Aorta (tissue), 5 donors: ENCODE measurements around the gene RTP5. TPM values are rescaled to one million over a fixed set of nuclear protein-coding genes. Genes with fewer than 3 reads are reported as not detected.
"Not testable (repeated sequence)": the region's sequence is repeated elsewhere in the genome, so short reads cannot be mapped to it uniquely, and the experiment has no call there.

Experiments used
- ATAC-seq: fragments of 200-7000 bp; cut with Tn5 transposase; one replicate; pipeline ENCODE4 v1.9.1; 2022; ENCODE audit warnings: moderate library complexity; ENCODE audit not compliant: low FRiP score
- DNase-seq, 2 donors: peaks; one replicate each; pipeline ENCODE4 v3.0.0-alpha.2; 2020
- H3K27ac ChIP-seq, 2 donors: one replicate each; pipeline ENCODE4 v1.5.1; 2013; ENCODE audit warnings: low read length in 2 of 2, mild to moderate bottlenecking in 2 of 2, moderate library complexity in 2 of 2, control low read depth in 1 of 2, inconsistent platforms in 1 of 2, low read depth in 1 of 2
- H3K27me3 ChIP-seq, 2 donors: one replicate each; pipeline ENCODE4 v1.6.1; 2013; ENCODE audit warnings: control low read depth in 1 of 2, low read length in 1 of 2, mild to moderate bottlenecking in 1 of 2, moderate library complexity in 1 of 2; ENCODE audit not compliant: insufficient read depth in 2 of 2, control insufficient read depth in 1 of 2
- H3K36me3 ChIP-seq, 2 donors: one replicate each; pipeline ENCODE4 v1.6.1; 2013; ENCODE audit warnings: control low read depth in 1 of 2, low read length in 1 of 2, mild to moderate bottlenecking in 1 of 2; ENCODE audit not compliant: insufficient read depth in 2 of 2, control insufficient read depth in 1 of 2
- H3K4me1 ChIP-seq, 2 donors: one replicate each; pipeline ENCODE4 v1.6.1; 2013; ENCODE audit warnings: low read length in 2 of 2, control low read depth in 1 of 2, mild to moderate bottlenecking in 1 of 2, moderate library complexity in 1 of 2; ENCODE audit not compliant: insufficient read depth in 2 of 2, control insufficient read depth in 1 of 2
- H3K4me3 ChIP-seq, 2 donors: one replicate each; pipeline ENCODE4 v1.5.1; 2013; ENCODE audit warnings: low read length in 2 of 2, control low read depth in 1 of 2, mild to moderate bottlenecking in 1 of 2
- H3K9me3 ChIP-seq: one replicate; pipeline ENCODE4 v1.6.1; 2013; ENCODE audit warnings: mild to moderate bottlenecking, low read length; ENCODE audit not compliant: control insufficient read depth
- WGBS, 2 donors: extraction: QIAGEN DNeasy Blood & Tissue Kit; methylation state at CpG; one replicate each; pipeline ENCODE4 v1.1.7; 2013; 5-methylcytosine and 5-hydroxymethylcytosine counted together
- intact Hi-C, 2 donors: fragments of 100-400 bp; cut with DNase I; formaldehyde crosslinking; loops; one replicate each; pipeline versions ENCODE4 v1.14.2 to v1.15.0; 2022
- polyA plus RNA-seq, 2 donors: library from polyadenylated mRNA; stranded (reverse); fragments of 200-250 nt; gene quantifications; one replicate each; pipeline ENCODE4 v1.2.3, GENCODE V29; 2013
- total RNA-seq, 2 donors: library from RNA; stranded (reverse); fragmentation: NEBNext Ultra II Directional; extraction: Animal tissue kit (Norgen Biotek cat#: 25700); gene quantifications; one replicate each; pipeline ENCODE4 v1.2.1, GENCODE V29; 2021
- donor health status: healthy with polysubstance abuse.
- donor health status: Bipolar disorder and iron deficiency.
- donor health status: DM: no; HTN: no; CAD: no.
- donor health status: DM: no; HTN: no; CAD: no.
- donor health status: DM: yes; HTN: yes; CAD: no.

Gene RTP5
- total and polyA plus RNA-seq, 4 donors: not detected

DNA sequence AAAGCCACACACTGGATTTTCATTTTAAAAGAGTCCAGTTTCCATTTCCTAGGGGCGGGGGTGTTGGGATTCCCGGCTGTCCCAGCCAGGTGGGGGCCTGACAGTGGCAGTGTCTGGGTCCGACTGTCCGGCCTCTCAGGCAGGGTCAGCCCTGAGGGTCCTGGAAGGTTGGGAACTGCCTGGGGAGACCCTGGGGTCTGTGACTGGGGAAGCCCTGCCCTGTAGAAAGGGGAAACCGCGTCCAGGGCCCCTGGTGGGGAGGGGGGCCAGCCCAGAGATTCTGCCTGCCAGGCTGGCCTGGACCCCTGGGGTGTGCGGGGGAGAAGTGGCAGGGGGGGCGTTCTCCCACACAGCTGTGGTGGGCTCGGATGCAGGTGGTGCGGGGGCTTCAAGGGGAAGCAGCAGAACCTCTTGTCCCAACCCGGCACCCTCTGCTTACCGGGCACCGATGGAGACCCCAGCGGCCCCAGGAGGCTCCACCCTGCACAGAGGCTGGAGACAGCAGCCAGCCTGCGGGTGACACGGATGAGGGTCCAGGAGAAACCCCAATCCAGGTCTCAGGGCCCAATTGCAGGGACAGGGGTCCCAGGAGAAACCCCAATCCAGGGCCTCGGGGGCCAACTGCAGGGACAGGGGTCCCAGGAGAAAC lies 4.9 kb downstream of the RTP5 start:
- WGBS, 2 donors: 95 to 97% methylated on average over 14 to 17 of the region's 17 CpGs
- Histone ChIP-seq H3K4me3 (no peak overlapping the region), H3K36me3 (no peaks in the 10 kb centered on the region), H3K9me3 (no peaks in the 10 kb centered on the region), H3K4me1 (no peaks in the 10 kb centered on the region), H3K27me3 (no peaks in the 10 kb centered on the region), H3K27ac (no peak overlapping the region)
- DNase-seq: no peak
- intact Hi-C loops: loop anchor here (10.0 kb wide), 2 partner anchors 140 to 150 kb away; partner anchors contain the start of gene D2HGDH (in 1 of the 2)
- ATAC-seq: no peak

DNA sequence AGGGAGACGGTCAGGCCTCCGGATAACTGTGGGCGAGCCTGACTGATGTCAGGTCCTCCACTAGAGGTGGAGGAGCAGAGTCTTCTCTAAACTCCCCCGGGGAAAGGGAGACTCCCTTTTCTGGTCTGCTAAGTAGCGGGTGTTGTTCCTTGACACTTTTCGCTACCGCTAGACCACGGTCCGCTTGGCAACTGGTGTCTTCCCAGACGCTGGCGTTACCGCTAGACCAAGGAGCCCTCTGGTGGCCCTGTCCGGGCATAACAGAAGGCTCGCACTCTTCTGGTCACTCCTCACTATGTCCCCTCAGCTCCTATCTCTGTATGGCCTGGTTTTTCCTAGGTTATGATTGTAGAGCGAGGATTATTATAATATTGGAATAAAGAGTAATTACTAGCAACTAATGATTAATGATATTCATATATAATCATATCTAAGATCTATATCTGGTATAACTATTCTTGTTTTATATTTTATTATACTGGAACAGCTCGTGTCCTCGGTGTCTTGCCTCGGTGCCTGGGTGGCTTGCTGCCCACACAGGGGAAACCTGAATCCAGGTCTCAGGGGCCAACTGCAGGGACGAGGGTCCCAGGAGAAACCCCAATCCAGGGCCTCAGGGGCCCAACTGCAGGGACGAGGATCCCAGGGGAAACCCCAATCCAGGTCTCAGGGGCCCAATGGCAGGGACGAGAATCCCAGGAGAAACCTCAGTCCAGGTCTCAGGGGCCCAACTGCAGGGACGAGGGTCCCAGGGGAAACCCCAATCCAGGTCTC lies 6.4 kb downstream of the RTP5 start:
- not testable (repeated sequence) for H3K27me3 ChIP-seq, H3K9me3 ChIP-seq, ATAC-seq, H3K4me3 ChIP-seq, H3K36me3 ChIP-seq, DNase-seq, H3K27ac ChIP-seq, H3K4me1 ChIP-seq
- WGBS, 2 donors: 59 to 64% methylated on average over 19 to 21 of the region's 22 CpGs
- intact Hi-C loops: loop anchor here (10.0 kb wide), 2 partner anchors 141 to 151 kb away; partner anchors contain the start of gene D2HGDH (in 1 of the 2)

DNA sequence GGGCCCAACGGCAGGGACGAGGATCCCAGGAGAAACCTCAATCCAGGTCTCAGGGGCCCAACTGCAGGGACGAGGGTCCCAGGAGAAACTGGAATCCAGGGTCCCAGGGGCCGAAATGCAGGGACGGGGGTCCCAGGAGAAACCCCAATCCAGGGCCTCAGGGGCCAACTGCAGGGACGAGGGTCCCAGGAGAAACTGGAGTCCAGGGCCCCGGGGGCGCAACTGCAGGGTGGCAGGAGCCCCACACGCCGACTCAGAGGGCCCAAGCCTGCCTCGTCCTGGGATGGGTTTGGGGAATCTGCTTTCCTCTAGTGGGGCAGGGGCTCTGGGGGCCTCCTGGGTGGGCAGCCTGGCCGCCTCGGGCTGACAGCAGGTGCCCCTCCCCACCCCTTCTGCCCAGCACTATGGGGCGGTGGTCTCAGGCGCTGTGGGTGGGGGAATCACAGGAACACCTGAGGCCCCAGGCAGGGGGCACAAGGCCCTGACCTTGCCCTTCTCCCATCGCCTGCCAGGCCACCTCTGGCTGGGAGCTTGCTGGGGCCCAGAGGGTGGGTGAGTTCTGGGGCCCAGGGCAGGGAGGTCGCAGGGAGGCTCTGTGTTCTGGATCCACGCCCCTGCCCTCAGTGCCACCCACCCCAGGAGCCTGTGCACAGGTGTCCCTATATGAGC lies 7.1 kb downstream of the RTP5 start:
- Histone ChIP-seq H3K4me3 (no peak overlapping the region), H3K27ac (no peak overlapping the region), H3K36me3 (no peaks in the 10 kb centered on the region), H3K9me3 (no peaks in the 10 kb centered on the region), H3K4me1 (no peaks in the 10 kb centered on the region), H3K27me3 (no peaks in the 10 kb centered on the region)
- ATAC-seq: no peak
- WGBS, 2 donors: 86 to 88% methylated on average over 16 to 18 of the region's 18 CpGs
- no peak for DNase-seq
- intact Hi-C loops: loop anchor here (10.0 kb wide), 2 partner anchors 142 to 152 kb away; partner anchors contain the start of gene D2HGDH (in 1 of the 2)

DNA sequence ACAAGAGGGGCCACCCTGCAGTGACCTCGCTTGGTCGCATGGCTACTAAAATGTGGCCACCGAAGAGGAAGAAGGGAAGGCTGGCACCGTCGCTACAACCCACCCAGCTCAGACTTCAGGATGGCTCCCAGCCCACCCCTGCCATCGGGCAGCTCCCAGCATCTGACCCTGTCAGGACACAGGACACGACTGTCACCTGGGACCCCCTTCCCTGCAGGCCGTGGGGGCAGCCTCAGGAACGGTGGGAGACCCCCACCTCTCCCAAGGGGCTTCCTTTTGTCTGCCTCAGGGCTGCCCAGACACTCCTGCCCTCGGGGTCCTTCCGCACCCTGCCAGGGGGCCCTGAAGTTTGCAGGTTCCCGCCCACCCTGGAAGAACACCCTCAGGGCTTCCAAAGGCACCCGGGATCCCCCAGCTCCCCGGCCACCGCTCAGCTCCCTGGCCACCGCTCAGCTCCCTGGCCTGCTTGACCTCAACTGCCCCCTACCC lies 7.7 kb downstream of the RTP5 start:
- no peaks in the 10 kb centered on the region for H3K9me3 ChIP-seq
- WGBS, 2 donors: 75 to 78% methylated on average over 11 to 16 of the region's 16 CpGs
- DNase-seq (no peak), ATAC-seq (no peak)
- H3K4me3 ChIP-seq: no peak overlapping the region
- intact Hi-C loops: loop anchor here (10.0 kb wide), 2 partner anchors 142 to 152 kb away; partner anchors contain the start of gene D2HGDH (in 1 of the 2)
- H3K36me3 ChIP-seq: no peaks in the 10 kb centered on the region
- H3K27ac ChIP-seq: no peak overlapping the region
- no peaks in the 10 kb centered on the region for H3K4me1 ChIP-seq
- no peaks in the 10 kb centered on the region for H3K27me3 ChIP-seq

DNA sequence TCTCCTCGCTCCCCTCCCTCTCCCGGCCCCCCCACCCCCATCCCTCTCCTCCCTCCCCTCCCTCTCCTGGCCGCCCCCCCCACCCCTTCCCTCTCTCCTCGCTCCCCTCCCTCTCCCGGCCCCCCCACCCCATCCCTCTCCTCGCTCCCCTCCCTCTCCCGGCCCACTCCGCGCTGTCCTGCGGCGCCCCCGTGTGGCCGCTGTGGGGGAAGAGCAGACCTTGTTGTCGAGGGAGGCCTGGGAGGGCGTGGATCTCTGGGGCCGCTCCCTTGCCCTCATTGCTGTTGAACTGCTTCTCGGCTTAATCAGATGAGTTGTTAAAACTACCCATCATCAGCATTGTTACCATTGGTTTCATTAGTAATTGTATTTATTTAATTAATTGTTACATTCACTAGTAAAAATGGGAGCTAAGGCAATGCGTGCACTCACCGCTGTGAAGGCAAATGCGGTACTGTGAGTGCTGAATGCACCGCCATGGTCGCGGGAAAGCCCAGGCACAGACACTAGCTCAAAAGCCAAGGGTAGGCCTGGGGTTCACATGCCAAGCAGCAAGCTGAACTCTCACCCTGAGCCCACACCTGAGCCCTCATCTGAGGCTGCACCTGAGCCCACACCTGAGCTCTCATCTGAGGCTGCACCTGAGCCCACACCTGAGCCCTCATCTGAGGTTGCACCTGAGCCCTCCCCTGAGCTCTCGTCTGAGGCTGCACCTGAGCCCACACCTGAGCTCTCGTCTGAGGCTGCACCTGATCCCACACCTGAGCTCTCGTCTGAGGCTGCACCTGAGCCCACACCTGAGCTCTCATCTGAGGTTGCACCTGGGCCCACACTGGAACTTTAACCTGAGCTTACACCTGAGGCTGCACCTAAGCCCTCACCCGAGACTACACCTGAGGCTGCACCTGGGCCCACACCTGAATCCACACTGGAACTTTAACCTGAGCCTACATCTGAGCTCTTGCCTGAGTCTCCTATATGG lies 8.8 kb downstream of the RTP5 start:
- ATAC-seq: no peak
- 30 to 32% methylated on average over 23 to 27 of the region's 27 CpGs for WGBS, 2 donors
- no peaks in the 10 kb centered on the region for H3K9me3 ChIP-seq
- intact Hi-C loops: loop anchor here (10.0 kb wide), 2 partner anchors 143 to 153 kb away; partner anchors contain the start of gene D2HGDH (in 1 of the 2)
- no peak overlapping the region for H3K27ac ChIP-seq
- no peaks in the 10 kb centered on the region for H3K4me1 ChIP-seq
- no peaks in the 10 kb centered on the region for H3K27me3 ChIP-seq
- no peaks in the 10 kb centered on the region for H3K36me3 ChIP-seq
- H3K4me3 ChIP-seq: no peak overlapping the region
- peak; percentile 79 to 92 for DNase-seq

DNA sequence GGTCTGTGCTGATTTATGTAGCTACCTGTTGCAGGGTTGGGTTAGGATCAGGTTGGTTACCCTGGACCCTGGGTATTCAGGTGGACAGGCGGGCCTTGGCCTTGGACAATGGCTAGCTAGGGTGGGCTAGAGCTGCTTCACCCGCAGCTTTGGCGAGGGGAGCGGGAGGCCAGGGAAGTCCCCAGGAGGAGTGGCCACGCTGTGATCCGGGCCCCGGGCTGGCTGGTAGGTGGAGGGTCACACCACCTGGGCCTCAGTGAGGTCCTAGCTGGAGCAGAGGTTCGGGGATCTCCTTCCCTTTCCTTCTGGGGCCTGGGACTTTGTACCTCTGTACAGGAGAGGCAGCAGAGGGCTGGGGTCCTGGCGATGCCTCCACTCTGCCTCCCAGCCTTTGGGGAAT lies 9.8 kb downstream of the RTP5 start:
- no peak for DNase-seq

DNA sequence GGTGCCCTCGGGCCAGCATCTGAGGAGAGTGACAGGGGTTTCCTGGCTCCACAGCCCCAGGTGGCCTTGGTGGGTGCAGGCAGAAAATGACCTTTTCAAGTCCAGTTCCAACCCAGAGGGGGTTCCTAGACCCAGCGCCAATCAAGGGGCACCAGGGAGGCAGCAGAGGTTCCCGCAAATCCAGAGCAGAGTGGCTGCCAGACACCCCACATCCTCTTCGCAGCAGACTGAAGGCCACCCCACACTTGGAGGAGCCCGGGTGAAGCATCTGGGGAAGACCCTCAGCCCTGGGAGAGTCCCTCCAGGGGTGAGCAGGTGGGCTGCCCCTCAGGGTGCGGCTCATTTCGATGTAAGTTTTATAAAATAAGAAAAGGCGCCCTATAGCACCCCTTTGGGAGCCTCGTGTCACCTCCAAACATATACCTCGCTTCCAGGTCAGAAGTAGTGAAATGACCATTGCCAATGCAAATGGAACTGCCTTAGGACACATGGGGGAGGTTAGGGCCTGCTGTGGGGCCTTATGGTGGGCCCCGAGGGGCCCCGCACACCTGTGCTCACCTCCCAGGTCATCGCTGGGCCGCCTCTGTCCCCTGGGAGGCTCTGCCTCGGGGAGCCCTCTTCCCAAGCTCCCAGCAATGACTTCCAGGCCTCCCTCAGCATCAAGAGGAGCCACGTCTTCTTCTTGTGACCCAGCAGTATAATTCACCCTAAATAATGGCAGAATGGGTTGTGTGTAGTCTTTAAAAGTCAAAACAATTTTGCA lies 11.0 kb downstream of the RTP5 start:
- no peak overlapping the region for H3K4me3 ChIP-seq
- no peaks in the 10 kb centered on the region for H3K4me1 ChIP-seq
- H3K27me3 ChIP-seq: no peaks in the 10 kb centered on the region
- no peak for ATAC-seq
- WGBS, 2 donors: 76 to 82% methylated on average over 16 of the region's 16 CpGs
- no peaks in the 10 kb centered on the region for H3K36me3 ChIP-seq
- no peak for DNase-seq
- H3K9me3 ChIP-seq: no peaks in the 10 kb centered on the region
- intact Hi-C loops: no loop called here
- no peak overlapping the region for H3K27ac ChIP-seq

More for the DNA sequence above, 9.8 kb downstream of the RTP5 start:
- no peak overlapping the region for H3K4me3 ChIP-seq
- no peak for ATAC-seq
- no peaks in the 10 kb centered on the region for H3K9me3 ChIP-seq
- H3K36me3 ChIP-seq: no peaks in the 10 kb centered on the region
- WGBS, 2 donors: 79 to 86% methylated on average over 8 to 9 of the region's 9 CpGs
- intact Hi-C loops: loop anchor here (10.0 kb wide), 2 partner anchors 145 to 155 kb away; partner anchors contain the start of gene D2HGDH (in 1 of the 2)
- H3K27ac ChIP-seq: no peak overlapping the region
- no peaks in the 10 kb centered on the region for H3K4me1 ChIP-seq
- H3K27me3 ChIP-seq: no peaks in the 10 kb centered on the region
